ENCODE measurements around the gene ADAMTS8. TPM values are rescaled to one million over a fixed set of nuclear protein-coding genes. Genes with fewer than 3 reads are reported as not detected.
"Not testable (repeated sequence)": the region's sequence is repeated elsewhere in the genome, so short reads cannot be mapped to it uniquely, and the experiment has no call there.

Gene ADAMTS8
- total RNA-seq, 1 donor from 2014 or later, result not detected

GRCh38 chr11:130439160-130439519 is 10.7 kb upstream of the ADAMTS8 start:
- DNase-seq (ENCODE audit: low read depth in 2 of 2), result no peak

GRCh38 chr11:130438401-130439159 is 10.2 kb upstream of the ADAMTS8 start:
- not testable (repeated sequence) for DNase-seq (ENCODE audit: low read depth in 2 of 2)

- DNase-seq (ENCODE audit: low read depth in 2 of 2), result no peak
These were observed 9.4 kb upstream of the ADAMTS8 start for GRCh38 chr11:130437848-130438247.

GRCh38 chr11:130436171-130436570 is 7.8 kb upstream of the ADAMTS8 start:
- no peak for DNase-seq (ENCODE audit: low read depth in 2 of 2)

GRCh38 chr11:130435671-130436070 is 7.3 kb upstream of the ADAMTS8 start:
- peak in 1 of 2 donors; percentile 34 for DNase-seq (ENCODE audit: low read depth in 2 of 2)

- peak; percentile 81 to 90 for DNase-seq (ENCODE audit: low read depth in 2 of 2)
These were observed 6.3 kb upstream of the ADAMTS8 start for GRCh38 chr11:130434521-130435223.

- no peak for DNase-seq (ENCODE audit: low read depth in 2 of 2)
These were observed 4.9 kb upstream of the ADAMTS8 start for GRCh38 chr11:130433357-130433756.

GRCh38 chr11:130431801-130432200 is 3.4 kb upstream of the ADAMTS8 start:
- no peak for DNase-seq (ENCODE audit: low read depth in 2 of 2)

GRCh38 chr11:130431331-130431773 is 2.9 kb upstream of the ADAMTS8 start:
- DNase-seq (ENCODE audit: low read depth in 2 of 2), result peak; percentile 71 to 86

GRCh38 chr11:130429983-130430382 is 1.6 kb upstream of the ADAMTS8 start:
- DNase-seq (ENCODE audit: low read depth in 2 of 2), result no peak

- DNase-seq (ENCODE audit: low read depth in 2 of 2), result no peak
These were observed 792 bp upstream of the ADAMTS8 start for GRCh38 chr11:130429120-130429681.

GRCh38 chr11:130427581-130428315 is 661 bp downstream of the ADAMTS8 start:
- no peak for DNase-seq (ENCODE audit: low read depth in 2 of 2)

GRCh38 chr11:130426837-130427341 is 1.5 kb downstream of the ADAMTS8 start:
- no peak for DNase-seq (ENCODE audit: low read depth in 2 of 2)

GRCh38 chr11:130426223-130426836 is 2.1 kb downstream of the ADAMTS8 start:
- DNase-seq (ENCODE audit: low read depth in 2 of 2), result no peak

GRCh38 chr11:130425156-130425555 is 3.3 kb downstream of the ADAMTS8 start:
- DNase-seq (ENCODE audit: low read depth in 2 of 2), result no peak

GRCh38 chr11:130424613-130425140 is 3.7 kb downstream of the ADAMTS8 start:
- no peak for DNase-seq (ENCODE audit: low read depth in 2 of 2)

- no peak for DNase-seq (ENCODE audit: low read depth in 2 of 2)
These were observed 4.8 kb downstream of the ADAMTS8 start for GRCh38 chr11:130423541-130424142.

GRCh38 chr11:130422251-130422995 is 6.0 kb downstream of the ADAMTS8 start:
- DNase-seq (ENCODE audit: low read depth in 2 of 2), result no peak

- no peak for DNase-seq (ENCODE audit: low read depth in 2 of 2)
These were observed 6.7 kb downstream of the ADAMTS8 start for GRCh38 chr11:130421697-130422096.

- DNase-seq (ENCODE audit: low read depth in 2 of 2), result no peak
These were observed 7.2 kb downstream of the ADAMTS8 start for GRCh38 chr11:130421199-130421585.

Measured in lung microvascular endothelial cell (primary cell).